ENCODE data around the gene DSTYK. TPM values are rescaled to one million over a fixed set of nuclear protein-coding genes. Genes with fewer than 3 reads are reported as not detected.
"Not testable (repeated sequence)": the region's sequence is repeated elsewhere in the genome, so short reads cannot be mapped to it uniquely, and the experiment has no call there.

DSTYK gene
- total RNA-seq, 4 donors from 2014 or later, result 12.9 to 21.1 (median 17.5) TPM

DNA sequence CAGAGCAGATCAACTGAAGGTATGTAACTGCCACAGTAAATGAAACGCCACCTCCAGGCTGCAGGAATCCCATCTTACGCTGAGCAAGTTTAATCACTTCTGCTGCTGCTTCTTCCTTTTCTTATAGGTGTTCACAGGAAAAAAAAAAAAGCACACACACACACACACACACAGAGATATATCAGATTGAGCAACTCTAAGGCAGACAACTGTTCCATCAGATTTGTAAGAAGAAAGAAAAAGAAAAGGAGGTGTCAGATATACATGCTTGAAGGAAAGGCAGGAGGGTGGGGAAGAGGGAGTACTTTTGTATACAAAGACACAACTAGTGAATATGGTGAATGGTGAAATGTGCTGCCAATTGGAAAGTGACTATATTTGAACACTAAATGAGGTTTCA, 28.6 kb downstream of the DSTYK start:
- Histone ChIP-seq H3K27ac (no peak overlapping the region), H3K27me3 (no peaks in the 10 kb centered on the region), H3K4me1 (peaks cover 5 to 16% of the 10 kb centered on the region in 2 donors), H3K36me3 (no peaks in the 10 kb centered on the region), H3K4me3 (replicated peaks in 1 of 3) (no peak overlapping the region), H3K9me3 (no peaks in the 10 kb centered on the region)
- 92 to 100% methylated on average over 2 of the region's 2 CpGs for WGBS, 2 donors
- TF ChIP-seq CTCF (IDR thresholded peaks at IDR 0.05) (no peak), POLR2A (IDR thresholded peaks at IDR 0.05) (no peak)
- intact Hi-C loops (cut with DNase I), result no loop called here
- no peak for DNase-seq

DNA sequence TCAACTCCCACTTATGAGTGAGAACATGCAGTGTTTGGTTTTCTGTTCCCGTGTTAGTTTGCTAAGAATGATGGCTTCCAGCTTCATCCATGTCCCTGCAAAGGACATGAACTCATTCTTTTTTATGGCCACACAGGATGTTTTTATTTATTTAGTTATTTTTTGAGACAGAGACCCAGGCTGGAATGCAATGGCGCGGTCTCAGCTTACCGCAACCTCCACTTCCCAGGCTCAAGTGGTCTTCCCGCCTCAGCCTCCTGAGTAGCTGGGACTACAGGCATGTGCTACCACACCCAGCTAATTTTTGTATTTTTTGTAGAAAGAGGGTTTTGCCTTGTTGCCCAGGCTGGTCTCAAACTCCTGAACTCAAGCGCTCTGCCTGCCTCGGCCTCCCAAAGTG, 31.2 kb downstream of the DSTYK start:
- peaks cover 0 to 15% of the 10 kb centered on the region in 2 donors for H3K4me1 ChIP-seq
- DNase-seq; H3K4me3 ChIP-seq (replicated peaks in 1 of 3); H3K9me3 ChIP-seq; H3K27me3 ChIP-seq; intact Hi-C loops (cut with DNase I); H3K36me3 ChIP-seq; H3K27ac ChIP-seq: not testable (repeated sequence)
- WGBS, 2 donors, result 79 to 84% methylated on average over 7 of the region's 7 CpGs

DNA sequence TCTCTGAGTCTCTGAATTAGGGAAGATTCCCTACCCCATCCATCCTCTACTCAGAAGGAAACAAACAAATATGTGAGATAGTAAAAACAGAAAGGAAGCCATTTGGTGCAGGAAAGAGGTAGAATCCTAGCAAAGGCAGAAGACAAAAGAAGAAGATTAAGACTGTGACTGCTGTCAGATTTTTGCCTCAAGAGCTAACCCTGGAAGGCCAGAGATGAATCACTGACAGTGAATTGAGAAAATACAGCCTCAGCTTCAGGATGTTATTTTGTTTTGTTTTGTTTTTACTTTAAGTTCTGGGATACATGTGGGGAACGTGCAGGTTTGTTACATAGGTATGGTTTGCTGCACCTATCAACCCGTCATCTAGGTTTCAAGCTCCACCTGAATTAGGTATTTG, 31.7 kb downstream of the DSTYK start:
- H3K4me1 ChIP-seq, result peaks cover 0 to 19% of the 10 kb centered on the region in 2 donors
- no peak overlapping the region for H3K27ac ChIP-seq
- no peak for DNase-seq
- TF ChIP-seq POLR2A (IDR thresholded peaks at IDR 0.05) (no peak), CTCF (IDR thresholded peaks at IDR 0.05) (no peak)
- intact Hi-C loops (cut with DNase I), result no loop called here
- no peaks in the 10 kb centered on the region for H3K9me3 ChIP-seq
- H3K27me3 ChIP-seq, result no peaks in the 10 kb centered on the region
- no peaks in the 10 kb centered on the region for H3K36me3 ChIP-seq
- no peak overlapping the region for H3K4me3 ChIP-seq (replicated peaks in 1 of 3)
- 83 to 87% methylated on average over 2 of the region's 2 CpGs for WGBS, 2 donors

GRCh38 chr1:205172729-205173366, 38.7 kb downstream of the DSTYK start:
- WGBS, 2 donors, result 93 to 95% methylated on average over 4 of the region's 4 CpGs

DNA sequence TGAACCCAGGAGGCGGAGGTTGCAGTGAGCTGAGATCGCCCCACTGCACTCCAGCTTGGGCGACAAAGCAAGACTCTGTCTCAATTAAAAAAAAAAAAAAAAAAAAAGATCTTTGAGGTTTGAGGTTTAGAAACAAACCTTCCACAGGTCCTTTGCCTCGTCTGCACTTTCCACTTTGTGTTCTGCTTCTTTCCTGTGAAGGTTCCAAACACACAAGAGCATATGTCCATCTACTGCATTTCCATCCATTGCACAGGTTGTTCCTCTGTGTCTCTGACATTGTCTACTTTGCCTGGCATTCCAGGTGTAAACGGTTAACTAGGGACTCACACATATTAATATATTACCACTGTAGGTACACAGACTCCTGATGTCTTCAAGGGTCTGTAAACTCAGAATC, 40.1 kb downstream of the DSTYK start:
- Histone ChIP-seq H3K27ac (no peak overlapping the region), H3K36me3 (peaks cover 0 to 3% of the 10 kb centered on the region in 2 donors), H3K9me3 (no peaks in the 10 kb centered on the region), H3K4me3 (replicated peaks in 1 of 3) (no peak overlapping the region), H3K27me3 (no peaks in the 10 kb centered on the region), H3K4me1 (peaks cover 0 to 18% of the 10 kb centered on the region in 2 donors)
- intact Hi-C loops (cut with DNase I), result no loop called here
- 85 to 91% methylated on average over 5 of the region's 5 CpGs for WGBS, 2 donors
- no peak for DNase-seq
- TF ChIP-seq CTCF (IDR thresholded peaks at IDR 0.05), result no peak
- TF ChIP-seq POLR2A (IDR thresholded peaks at IDR 0.05), result no peak

More at GRCh38 chr1:205172729-205173366, 38.7 kb downstream of the DSTYK start:
- peaks cover 0 to 18% of the 10 kb centered on the region in 2 donors for H3K4me1 ChIP-seq
- no peak overlapping the region for H3K4me3 ChIP-seq (replicated peaks in 1 of 3)
- H3K27ac ChIP-seq, result no peak overlapping the region
- intact Hi-C loops (cut with DNase I), result no loop called here
- peaks cover 0 to 1% of the 10 kb centered on the region in 2 donors for H3K36me3 ChIP-seq
- DNase-seq, result no peak
- H3K27me3 ChIP-seq, result no peaks in the 10 kb centered on the region
- H3K9me3 ChIP-seq, result no peaks in the 10 kb centered on the region
- TF ChIP-seq CTCF (IDR thresholded peaks at IDR 0.05) (no peak), POLR2A (IDR thresholded peaks at IDR 0.05) (no peak)

Data from thyroid gland (tissue), 4 donors.